Measurements from ENCODE around the gene SH3BGRL2. TPM values are rescaled to one million over a fixed set of nuclear protein-coding genes. Genes with fewer than 3 reads are reported as not detected.

Gene SH3BGRL2
- total RNA-seq, 1 donor from 2014 or later: 40.0 TPM

- no peak for TF ChIP-seq CTCF (conservative IDR thresholded peaks at IDR 0.05)
- Mint-ChIP-seq H3K27me3 (no peaks in the 10 kb centered on the region), H3K9me3 (peaks cover 3% of the 10 kb centered on the region), H3K27ac (no peak overlapping the region), H3K4me3 (no peak overlapping the region), H3K4me1 (ENCODE audit: unreplicated experiment) (peaks cover 19% of the 10 kb centered on the region), H3K36me3 (peaks cover 23% of the 10 kb centered on the region)
- no peak for DNase-seq (ENCODE audit: extremely low spot score, unreplicated experiment)
Observed at GRCh38 chr6:79666634-79667033, 35.5 kb downstream of the SH3BGRL2 start.

GRCh38 chr6:79668381-79668780, 37.3 kb downstream of the SH3BGRL2 start:
- TF ChIP-seq CTCF (conservative IDR thresholded peaks at IDR 0.05): no peak
- Mint-ChIP-seq H3K36me3 (peaks cover 28% of the 10 kb centered on the region), H3K27ac (no peak overlapping the region), H3K4me3 (no peak overlapping the region), H3K9me3 (peaks cover 3% of the 10 kb centered on the region), H3K4me1 (ENCODE audit: unreplicated experiment) (peaks cover 28% of the 10 kb centered on the region), H3K27me3 (no peaks in the 10 kb centered on the region)
- no peak for DNase-seq (ENCODE audit: extremely low spot score, unreplicated experiment)

- H3K4me3 Mint-ChIP-seq: no peak overlapping the region
- H3K27me3 Mint-ChIP-seq: no peaks in the 10 kb centered on the region
- no peaks in the 10 kb centered on the region for H3K9me3 Mint-ChIP-seq
- H3K36me3 Mint-ChIP-seq: peaks cover 27% of the 10 kb centered on the region
- no peak for TF ChIP-seq CTCF (conservative IDR thresholded peaks at IDR 0.05)
- peak overlapping the region; percentile 30 for H3K27ac Mint-ChIP-seq
- peaks cover 28% of the 10 kb centered on the region for H3K4me1 Mint-ChIP-seq (ENCODE audit: unreplicated experiment)
- DNase-seq (ENCODE audit: extremely low spot score, unreplicated experiment): no peak
Observed at GRCh38 chr6:79669766-79670165, 38.6 kb downstream of the SH3BGRL2 start.

- TF ChIP-seq CTCF (conservative IDR thresholded peaks at IDR 0.05): no peak
- Mint-ChIP-seq H3K27me3 (no peaks in the 10 kb centered on the region), H3K4me1 (ENCODE audit: unreplicated experiment) (peaks cover 27% of the 10 kb centered on the region), H3K9me3 (no peaks in the 10 kb centered on the region), H3K36me3 (peaks cover 33% of the 10 kb centered on the region), H3K27ac (peak overlapping the region; percentile 90), H3K4me3 (peak overlapping the region; percentile 13)
- DNase-seq (ENCODE audit: extremely low spot score, unreplicated experiment): no peak
Observed at GRCh38 chr6:79670789-79671188, 39.7 kb downstream of the SH3BGRL2 start.

GRCh38 chr6:79671600-79672266, 40.6 kb downstream of the SH3BGRL2 start:
- H3K27ac Mint-ChIP-seq: peak overlapping the region; percentile 90
- no peaks in the 10 kb centered on the region for H3K27me3 Mint-ChIP-seq
- DNase-seq (ENCODE audit: extremely low spot score, unreplicated experiment): no peak
- no peaks in the 10 kb centered on the region for H3K9me3 Mint-ChIP-seq
- peaks cover 33% of the 10 kb centered on the region for H3K36me3 Mint-ChIP-seq
- H3K4me1 Mint-ChIP-seq (ENCODE audit: unreplicated experiment): peaks cover 18% of the 10 kb centered on the region
- no peak overlapping the region for H3K4me3 Mint-ChIP-seq
- no peak for TF ChIP-seq CTCF (conservative IDR thresholded peaks at IDR 0.05)

Measured in type B pancreatic cell (in vitro differentiated cells).